OCI-LY7 (cell line): Measurements from ENCODE around the gene ZNF45. TPM values are rescaled to one million over a fixed set of nuclear protein-coding genes. Genes with fewer than 3 reads are reported as not detected.

ENCODE experiments used
- BruUV-seq: library from RNA; stranded (reverse); fragments of 400-500 nt; replicated peaks from 2 replicates; lab custom pipeline; 2021; lab: Mats Ljungman, UMichigan
- CTCF ChIA-PET: fragments of 300-600 bp; sonication (Branson Sonifier 250); formaldehyde crosslinking; loops from one replicate; lab custom pipeline; 2022; ENCODE audit warnings: antibody characterized with exemption; ENCODE audit not compliant: unreplicated experiment; lab: Charles Lee
- POLR2A ChIA-PET: fragments of 300-600 bp; sonication (Branson Sonifier 250); formaldehyde crosslinking; loops from one replicate; lab custom pipeline; 2022; ENCODE audit warnings: antibody characterized with exemption; lab: Charles Lee
- DNase-seq: peaks from one replicate; pipeline ENCODE4 v3.0.0-alpha.2; 2015; ENCODE audit warnings: low spot score
- H2AFZ ChIP-seq: fragments of 200-600 bp; sonication (generic), shearing (Covaris generic); 2 replicates; pipeline ENCODE4 v1.6.1; 2014; ENCODE audit warnings: mild to moderate bottlenecking, antibody characterized with exemption, low read length, moderate library complexity
- H3K27ac ChIP-seq: fragments of 200-600 bp; sonication (generic); 2 replicates; pipeline ENCODE4 v1.5.1; 2014; ENCODE audit warnings: mixed run types, low read depth, mild to moderate bottlenecking, moderate library complexity, low read length, inconsistent platforms; ENCODE audit not compliant: poor library complexity, severe bottlenecking
- H3K36me3 ChIP-seq: fragments of 200-600 bp; sonication (generic); 2 replicates; pipeline ENCODE4 v1.6.1; 2014; ENCODE audit warnings: mild to moderate bottlenecking, antibody characterized with exemption, low read length, moderate library complexity, mixed read lengths; ENCODE audit not compliant: insufficient read depth
- H3K4me1 ChIP-seq: fragments of 200-600 bp; sonication (generic); 2 replicates; pipeline ENCODE4 v1.5.1; 2014; ENCODE audit warnings: mild to moderate bottlenecking, low read length; ENCODE audit not compliant: insufficient read depth, poor library complexity, severe bottlenecking
- H3K4me2 ChIP-seq: fragments of 200-600 bp; sonication (generic); 2 replicates; pipeline ENCODE4 v1.6.1; 2014; ENCODE audit warnings: mild to moderate bottlenecking, low read length
- H3K4me3 ChIP-seq: fragments of 200-600 bp; sonication (generic); 2 replicates; pipeline ENCODE4 v1.5.1; 2014; ENCODE audit warnings: mild to moderate bottlenecking, low read depth, low read length; ENCODE audit not compliant: poor library complexity, severe bottlenecking
- H3K79me2 ChIP-seq: fragments of 200-600 bp; sonication (generic); 2 replicates; pipeline ENCODE4 v1.6.1; 2016; ENCODE audit warnings: low read depth, mild to moderate bottlenecking, low read length, moderate library complexity, mixed read lengths; ENCODE audit not compliant: insufficient read depth
- H3K9me2 ChIP-seq: fragments of 200-600 bp; sonication (generic); 2 replicates; pipeline ENCODE4 v1.6.1; 2016; ENCODE audit warnings: mild to moderate bottlenecking, low read length, mixed read lengths; ENCODE audit not compliant: insufficient read depth
- H3K9me3 ChIP-seq: fragments of 200-600 bp; sonication (generic); 2 replicates; pipeline ENCODE4 v1.6.1; 2014; ENCODE audit warnings: mild to moderate bottlenecking, mixed run types, low read length, mixed read lengths
- H4K20me1 ChIP-seq: fragments of 200-600 bp; sonication (generic); 2 replicates; pipeline ENCODE4 v1.6.1; 2014; ENCODE audit warnings: mild to moderate bottlenecking, antibody characterized with exemption, low read length, moderate library complexity, mixed read lengths; ENCODE audit not compliant: insufficient read depth
- CTCF ChIP-seq: fragments of 200-600 bp; sonication (generic); conservative IDR thresholded peaks from 2 replicates; pipeline ENCODE4 v1.5.1; 2014; ENCODE audit warnings: mild to moderate bottlenecking, antibody characterized with exemption, low read length, moderate library complexity, mixed read lengths
- EZH2phosphoT487 ChIP-seq: fragments of 200-600 bp; sonication (generic); IDR thresholded peaks from 2 replicates; pipeline ENCODE4 v1.6.1; 2018; ENCODE audit warnings: low read depth, borderline replicate concordance, mild to moderate bottlenecking, mixed run types, antibody characterized with exemption, low read length, moderate library complexity, mixed read lengths
- intact Hi-C: fragments of 100-400 bp; cut with micrococcal nuclease; formaldehyde crosslinking; loops from one replicate; pipeline ENCODE4 v1.10.0; 2022; ENCODE audit not compliant: unreplicated experiment
- total RNA-seq, 2 experiments: library from RNA; depleted of rRNA in 1 of 2; stranded (reverse); fragments of >200 nt in 1 of 2; shearing (Covaris generic) in 1 of 2; gene quantifications; 2 replicates each; pipeline ENCODE4 v1.2.3, GENCODE V29; 2014 to 2022

Gene ZNF45
- total RNA-seq, 2 experiments from 2014 or later = 9.7 to 15.3 TPM

- no peaks in the 10 kb centered on the region for H3K36me3 ChIP-seq
- no TSS peak for BruUV-seq
- no peaks in the 10 kb centered on the region for H3K9me2 ChIP-seq
- H3K4me1 ChIP-seq = no peaks in the 10 kb centered on the region
- H2AFZ ChIP-seq = no peak overlapping the region
- ChIA-PET CTCF (no interaction called here), POLR2A (no interaction called here)
- H3K4me3 ChIP-seq = no peak overlapping the region
- no peaks in the 10 kb centered on the region for H3K79me2 ChIP-seq
- no peaks in the 10 kb centered on the region for H3K9me3 ChIP-seq
- H4K20me1 ChIP-seq = no peaks in the 10 kb centered on the region
- TF ChIP-seq EZH2phosphoT487 (no peak), CTCF (no peak)
- H3K27ac ChIP-seq = no peak overlapping the region
- no peak for DNase-seq
- intact Hi-C loops = no loop called here
- no peak overlapping the region for H3K4me2 ChIP-seq
These were observed 31.1 kb upstream of the ZNF45 start for GRCh38 chr19:43966079-43966694.

GRCh38 chr19:43960411-43960810 is 25.3 kb upstream of the ZNF45 start:
- H3K4me1 ChIP-seq = no peaks in the 10 kb centered on the region
- no TSS peak for BruUV-seq
- H3K27ac ChIP-seq = no peak overlapping the region
- H2AFZ ChIP-seq = no peak overlapping the region
- no peak overlapping the region for H3K4me3 ChIP-seq
- H3K9me3 ChIP-seq = no peaks in the 10 kb centered on the region
- intact Hi-C loops = no loop called here
- H3K79me2 ChIP-seq = no peaks in the 10 kb centered on the region
- H4K20me1 ChIP-seq = no peaks in the 10 kb centered on the region
- CTCF ChIA-PET = no interaction called here
- POLR2A ChIA-PET = no interaction called here
- no peak for TF ChIP-seq EZH2phosphoT487
- TF ChIP-seq CTCF = no peak
- no peaks in the 10 kb centered on the region for H3K36me3 ChIP-seq
- no peak for DNase-seq
- no peak overlapping the region for H3K4me2 ChIP-seq
- no peaks in the 10 kb centered on the region for H3K9me2 ChIP-seq

GRCh38 chr19:43957891-43958290 is 22.8 kb upstream of the ZNF45 start:
- ChIA-PET POLR2A (interaction anchor here (0.6 to 1.2 kb wide), 3 partner anchors 23 to 90 kb away, joined by 3 to 4 read pairs (median 3); partner anchors contain the start of gene ZNF45), CTCF (no interaction called here)
- H3K36me3 ChIP-seq = no peaks in the 10 kb centered on the region
- no peak for DNase-seq
- intact Hi-C loops = no loop called here
- H3K27ac ChIP-seq = no peak overlapping the region
- TF ChIP-seq EZH2phosphoT487 (no peak), CTCF (no peak)
- H3K9me3 ChIP-seq = no peaks in the 10 kb centered on the region
- H3K79me2 ChIP-seq = no peaks in the 10 kb centered on the region
- H4K20me1 ChIP-seq = no peaks in the 10 kb centered on the region
- no peak overlapping the region for H3K4me2 ChIP-seq
- no peak overlapping the region for H2AFZ ChIP-seq
- no peak overlapping the region for H3K4me3 ChIP-seq
- BruUV-seq = no TSS peak
- H3K4me1 ChIP-seq = no peaks in the 10 kb centered on the region
- no peaks in the 10 kb centered on the region for H3K9me2 ChIP-seq
